Effector memory CD8-positive, alpha-beta T cell (primary cell): ENCODE data around the gene MZT2B.
A peak's percentile ranks its signal among the peaks of the same experiment; 100 is the strongest.
"Not testable (repeated sequence)": the region's sequence is repeated elsewhere in the genome, so short reads cannot be mapped to it uniquely, and the experiment has no call there.

ENCODE experiments used
- ATAC-seq: fragments of 150-1000 bp; cut with Tn5 transposase; replicated peaks from 2 replicates; pipeline ENCODE4 v1.10.0; 2021; ENCODE audit warnings: mild to moderate bottlenecking, moderate library complexity
- DNase-seq, 3 experiments: peaks; one replicate each; pipeline ENCODE4 v3.0.0; 2021
- H3K27ac Mint-ChIP-seq, 2 donors: one replicate each; pipeline ENCODE4 v1.8.0; 2022; ENCODE audit warnings: mild to moderate bottlenecking in 2 of 2, mixed read lengths in 2 of 2, moderate library complexity in 2 of 2
- H3K27me3 Mint-ChIP-seq, 2 donors: one replicate each; pipeline ENCODE4 v1.8.0; 2022; ENCODE audit warnings: mixed read lengths in 2 of 2
- H3K36me3 Mint-ChIP-seq: one replicate; pipeline ENCODE4 v1.8.0; 2022; ENCODE audit warnings: mild to moderate bottlenecking, moderate library complexity, mixed read lengths; ENCODE audit not compliant: insufficient read depth
- H3K4me1 Mint-ChIP-seq, 2 donors: one replicate each; pipeline ENCODE4 v1.8.0; 2022; ENCODE audit warnings: low read depth in 2 of 2, mixed read lengths in 2 of 2
- H3K4me3 Mint-ChIP-seq, 2 donors: one replicate each; pipeline ENCODE4 v1.8.0; 2022; ENCODE audit warnings: mild to moderate bottlenecking in 2 of 2, mixed read lengths in 2 of 2, moderate library complexity in 2 of 2
- H3K9me3 Mint-ChIP-seq, 2 donors: one replicate each; pipeline ENCODE4 v1.8.0; 2022; ENCODE audit warnings: mixed read lengths in 2 of 2

Gene MZT2B

DNA sequence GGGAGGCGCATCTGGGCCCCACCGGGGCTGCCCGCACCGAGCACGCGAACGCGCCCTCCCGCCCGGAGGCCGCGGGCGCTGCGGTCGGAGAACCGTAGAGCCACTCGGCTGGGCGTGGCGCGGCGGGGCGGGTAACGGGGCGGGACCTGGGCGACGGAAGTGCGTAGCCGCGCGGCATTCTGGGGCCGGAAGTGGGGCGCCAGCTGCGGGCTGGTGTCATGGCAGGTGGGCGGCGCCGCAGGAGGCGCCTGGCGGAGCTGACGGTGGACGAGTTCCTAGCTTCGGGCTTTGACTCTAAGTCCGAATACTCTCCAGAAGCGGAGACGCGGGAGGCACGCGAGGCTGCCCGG is 47.1 kb downstream of the MZT2B start:
- H3K4me1 Mint-ChIP-seq, H3K36me3 Mint-ChIP-seq, DNase-seq, H3K4me3 Mint-ChIP-seq, H3K27ac Mint-ChIP-seq, H3K9me3 Mint-ChIP-seq: not testable (repeated sequence)
- peaks cover 16 to 32% of the 10 kb centered on the region in 2 donors for H3K27me3 Mint-ChIP-seq
- peak; percentile 52 for ATAC-seq

DNA sequence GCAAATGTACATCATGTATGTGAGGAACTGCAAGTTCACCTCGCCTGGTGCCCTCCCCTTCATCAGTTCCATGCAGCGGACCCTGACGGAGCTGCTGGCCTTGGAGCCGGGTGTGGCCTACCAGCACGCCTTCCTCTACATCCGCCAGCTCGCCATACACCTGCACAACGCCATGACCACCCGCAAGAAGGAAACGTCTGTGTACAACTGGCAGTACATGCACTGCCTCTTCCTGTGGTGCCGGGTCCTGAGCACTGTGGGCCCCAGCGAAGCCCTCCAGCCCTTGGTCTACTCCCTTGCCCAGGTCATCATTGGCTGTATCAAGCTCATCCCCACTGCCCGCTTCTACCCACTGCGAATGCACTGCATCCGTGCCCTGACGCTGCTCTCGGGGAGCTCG is 48.3 kb downstream of the MZT2B start:
- H3K9me3 Mint-ChIP-seq: not testable (repeated sequence)

GRCh38 chr2:130230907-130231306 is 48.8 kb downstream of the MZT2B start:
- H3K4me3 Mint-ChIP-seq, H3K9me3 Mint-ChIP-seq, ATAC-seq, H3K27ac Mint-ChIP-seq, H3K4me1 Mint-ChIP-seq, H3K36me3 Mint-ChIP-seq, DNase-seq: not testable (repeated sequence)
- H3K27me3 Mint-ChIP-seq: peaks cover 19 to 36% of the 10 kb centered on the region in 2 donors

More for the DNA sequence above, 48.3 kb downstream of the MZT2B start:
- peaks cover 19 to 36% of the 10 kb centered on the region in 2 donors for H3K27me3 Mint-ChIP-seq
- not testable (repeated sequence) for H3K4me1 Mint-ChIP-seq, ATAC-seq, H3K27ac Mint-ChIP-seq, H3K4me3 Mint-ChIP-seq, H3K36me3 Mint-ChIP-seq, DNase-seq

GRCh38 chr2:130231656-130232055 is 49.6 kb downstream of the MZT2B start:
- ATAC-seq (no peak), DNase-seq (no peak)
- Mint-ChIP-seq H3K9me3 (no peaks in the 10 kb centered on the region), H3K4me3 (no peak overlapping the region), H3K4me1 (peaks cover 0 to 2% of the 10 kb centered on the region in 2 donors), H3K27me3 (peaks cover 22 to 36% of the 10 kb centered on the region in 2 donors), H3K27ac (no peak overlapping the region), H3K36me3 (no peaks in the 10 kb centered on the region)

DNA sequence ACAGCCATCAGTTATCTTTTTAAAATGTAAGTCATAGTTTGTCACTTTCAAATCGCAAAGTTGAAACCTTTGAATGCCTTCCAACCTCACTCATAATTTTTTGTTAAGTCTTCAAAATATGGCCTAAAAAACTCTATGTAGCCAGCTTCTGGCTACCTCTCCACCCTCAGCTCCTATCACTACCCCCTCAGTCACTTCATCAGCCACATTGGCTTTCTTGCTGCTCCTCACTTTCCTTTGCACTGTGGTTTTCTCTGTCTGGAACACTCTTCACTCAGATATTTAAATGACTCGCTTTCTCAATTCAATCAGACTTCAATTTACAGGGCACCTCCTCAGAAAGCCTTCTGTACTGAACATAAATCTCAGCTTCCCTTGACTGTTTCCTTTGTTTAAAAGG is 51.0 kb downstream of the MZT2B start:
- H3K9me3 Mint-ChIP-seq, ATAC-seq, DNase-seq, H3K27ac Mint-ChIP-seq, H3K4me1 Mint-ChIP-seq, H3K4me3 Mint-ChIP-seq, H3K36me3 Mint-ChIP-seq: not testable (repeated sequence)
- H3K27me3 Mint-ChIP-seq: peaks cover 18 to 29% of the 10 kb centered on the region in 2 donors

- not testable (repeated sequence) for H3K9me3 Mint-ChIP-seq, H3K4me1 Mint-ChIP-seq, H3K36me3 Mint-ChIP-seq, H3K4me3 Mint-ChIP-seq, DNase-seq, H3K27ac Mint-ChIP-seq, ATAC-seq
- peaks cover 22 to 26% of the 10 kb centered on the region in 2 donors for H3K27me3 Mint-ChIP-seq
Observed at GRCh38 chr2:130239581-130239980, 57.5 kb downstream of the MZT2B start.
